Dendritic cell treated with granulocyte-macrophage colony-stimulating factor and Interleukin-4, amounts not matched to agents 40 ng/mL and 50 ng/mL, for 4 days (primary cell): ENCODE results near the gene TNK1.

ENCODE experiments used
- H3K27ac Mint-ChIP-seq: one replicate; pipeline ENCODE4 v1.8.0; 2022; ENCODE audit warnings: mild to moderate bottlenecking, mixed read lengths
- H3K27me3 Mint-ChIP-seq: one replicate; pipeline ENCODE4 v1.8.0; 2022; ENCODE audit warnings: mild to moderate bottlenecking, mixed read lengths
- H3K36me3 Mint-ChIP-seq: one replicate; pipeline ENCODE4 v1.8.0; 2022; ENCODE audit warnings: low read depth, mixed read lengths
- H3K4me1 Mint-ChIP-seq: one replicate; pipeline ENCODE4 v1.8.0; 2022; ENCODE audit warnings: low read depth, mixed read lengths
- H3K4me3 Mint-ChIP-seq: one replicate; pipeline ENCODE4 v1.8.0; 2022; ENCODE audit warnings: mild to moderate bottlenecking, moderate library complexity, mixed read lengths
- H3K9me3 Mint-ChIP-seq: one replicate; pipeline ENCODE4 v1.8.0; 2022; ENCODE audit warnings: mixed read lengths
- intact Hi-C: fragments of 100-400 bp; cut with micrococcal nuclease; formaldehyde crosslinking; loops from one replicate; pipeline ENCODE4 v1.15.0; 2022

TNK1 gene

GRCh38 chr17:7416323-7416722 is 35.4 kb downstream of the TNK1 start:
- intact Hi-C loops = no loop called here
- Mint-ChIP-seq H3K36me3 (no peaks in the 10 kb centered on the region), H3K27me3 (peaks cover 9% of the 10 kb centered on the region), H3K4me3 (no peak overlapping the region), H3K9me3 (no peaks in the 10 kb centered on the region), H3K27ac (no peak overlapping the region), H3K4me1 (no peaks in the 10 kb centered on the region)

- H3K27ac Mint-ChIP-seq = no peak overlapping the region
- no peaks in the 10 kb centered on the region for H3K9me3 Mint-ChIP-seq
- no peaks in the 10 kb centered on the region for H3K4me1 Mint-ChIP-seq
- no peak overlapping the region for H3K4me3 Mint-ChIP-seq
- H3K27me3 Mint-ChIP-seq = peaks cover 8% of the 10 kb centered on the region
- intact Hi-C loops = no loop called here
- no peaks in the 10 kb centered on the region for H3K36me3 Mint-ChIP-seq
These were observed 36.3 kb downstream of the TNK1 start for GRCh38 chr17:7417056-7417655.

- intact Hi-C loops = no loop called here
- H3K9me3 Mint-ChIP-seq = no peaks in the 10 kb centered on the region
- no peaks in the 10 kb centered on the region for H3K36me3 Mint-ChIP-seq
- no peak overlapping the region for H3K4me3 Mint-ChIP-seq
- peaks cover 8% of the 10 kb centered on the region for H3K27me3 Mint-ChIP-seq
- H3K4me1 Mint-ChIP-seq = no peaks in the 10 kb centered on the region
- no peak overlapping the region for H3K27ac Mint-ChIP-seq
These were observed 37.7 kb downstream of the TNK1 start for GRCh38 chr17:7418472-7419152.

- Mint-ChIP-seq H3K4me3 (no peak within 1 kb of the TSS), H3K27me3 (peaks cover 11% of the 10 kb centered on the region), H3K4me1 (no peaks in the 10 kb centered on the region), H3K27ac (no peak within 1 kb of the TSS), H3K9me3 (no peaks in the 10 kb centered on the region), H3K36me3 (no peaks in the 10 kb centered on the region)
- intact Hi-C loops = no loop called here
These were observed 39.1 kb downstream of the TNK1 start, which contains the start of gene SPEM1 for GRCh38 chr17:7419819-7420610. SPEM1 (plus strand) TSS chr17:7420324; CDS start chr17:7420385, 61 bp downstream.

- Mint-ChIP-seq H3K9me3 (no peaks in the 10 kb centered on the region), H3K4me3 (no peak overlapping the region), H3K36me3 (no peaks in the 10 kb centered on the region), H3K4me1 (no peaks in the 10 kb centered on the region), H3K27me3 (peaks cover 13% of the 10 kb centered on the region), H3K27ac (no peak overlapping the region)
- intact Hi-C loops = no loop called here
These were observed 40.3 kb downstream of the TNK1 start for GRCh38 chr17:7421186-7421585.

GRCh38 chr17:7423679-7424078 is 42.8 kb downstream of the TNK1 start:
- intact Hi-C loops = no loop called here
- Mint-ChIP-seq H3K27me3 (peaks cover 8% of the 10 kb centered on the region), H3K36me3 (no peaks in the 10 kb centered on the region), H3K9me3 (no peaks in the 10 kb centered on the region), H3K4me1 (no peaks in the 10 kb centered on the region), H3K27ac (no peak overlapping the region), H3K4me3 (no peak overlapping the region)

- intact Hi-C loops = no loop called here
- Mint-ChIP-seq H3K9me3 (no peaks in the 10 kb centered on the region), H3K36me3 (no peaks in the 10 kb centered on the region), H3K4me1 (no peaks in the 10 kb centered on the region), H3K27ac (no peak within 1 kb of the TSS), H3K4me3 (no peak within 1 kb of the TSS), H3K27me3 (peaks cover 6% of the 10 kb centered on the region)
These were observed 44.4 kb downstream of the TNK1 start, which contains the start of gene SPEM2 for GRCh38 chr17:7425316-7425715. SPEM2 (plus strand) TSS chr17:7425616; CDS start chr17:7425689, 73 bp downstream.

- no peaks in the 10 kb centered on the region for H3K36me3 Mint-ChIP-seq
- peaks cover 6% of the 10 kb centered on the region for H3K27me3 Mint-ChIP-seq
- H3K4me3 Mint-ChIP-seq = no peak overlapping the region
- no peak overlapping the region for H3K27ac Mint-ChIP-seq
- H3K9me3 Mint-ChIP-seq = no peaks in the 10 kb centered on the region
- no peaks in the 10 kb centered on the region for H3K4me1 Mint-ChIP-seq
- intact Hi-C loops = no loop called here
These were observed 44.9 kb downstream of the TNK1 start for GRCh38 chr17:7425756-7426155.

- Mint-ChIP-seq H3K36me3 (no peaks in the 10 kb centered on the region), H3K4me3 (no peak overlapping the region), H3K9me3 (no peaks in the 10 kb centered on the region)
These were observed 45.4 kb downstream of the TNK1 start for GRCh38 chr17:7426203-7426863.

GRCh38 chr17:7426896-7427489 is 46.1 kb downstream of the TNK1 start:
- H3K9me3 Mint-ChIP-seq = no peaks in the 10 kb centered on the region
- intact Hi-C loops = no loop called here
- H3K36me3 Mint-ChIP-seq = no peaks in the 10 kb centered on the region
- H3K27ac Mint-ChIP-seq = no peak overlapping the region
- H3K4me1 Mint-ChIP-seq = no peaks in the 10 kb centered on the region
- no peak overlapping the region for H3K4me3 Mint-ChIP-seq
- peaks cover 6% of the 10 kb centered on the region for H3K27me3 Mint-ChIP-seq

More at GRCh38 chr17:7426203-7426863, 45.4 kb downstream of the TNK1 start:
- Mint-ChIP-seq H3K4me1 (no peaks in the 10 kb centered on the region), H3K27ac (no peak overlapping the region), H3K27me3 (peaks cover 6% of the 10 kb centered on the region)
- intact Hi-C loops = no loop called here

- no peak overlapping the region for H3K27ac Mint-ChIP-seq
- intact Hi-C loops = no loop called here
- H3K36me3 Mint-ChIP-seq = no peaks in the 10 kb centered on the region
- H3K4me3 Mint-ChIP-seq = no peak overlapping the region
- H3K9me3 Mint-ChIP-seq = no peaks in the 10 kb centered on the region
- H3K27me3 Mint-ChIP-seq = peaks cover 6% of the 10 kb centered on the region
- no peaks in the 10 kb centered on the region for H3K4me1 Mint-ChIP-seq
These were observed 46.7 kb downstream of the TNK1 start for GRCh38 chr17:7427549-7427948.

- intact Hi-C loops = no loop called here
- H3K36me3 Mint-ChIP-seq = no peaks in the 10 kb centered on the region
- H3K27ac Mint-ChIP-seq = no peak within 1 kb of the TSS
These were observed 47.7 kb downstream of the TNK1 start, which contains the start of gene SPEM3 for GRCh38 chr17:7428557-7428956. SPEM3 (plus strand) TSS chr17:7428857; CDS start chr17:7428903, 46 bp downstream.

GRCh38 chr17:7429722-7430121 is 48.8 kb downstream of the TNK1 start:
- H3K27me3 Mint-ChIP-seq = peaks cover 6% of the 10 kb centered on the region
- no peak overlapping the region for H3K27ac Mint-ChIP-seq
- H3K36me3 Mint-ChIP-seq = no peaks in the 10 kb centered on the region
- H3K4me3 Mint-ChIP-seq = no peak overlapping the region
- intact Hi-C loops = no loop called here
- H3K4me1 Mint-ChIP-seq = no peaks in the 10 kb centered on the region
- no peaks in the 10 kb centered on the region for H3K9me3 Mint-ChIP-seq

More at GRCh38 chr17:7428557-7428956, 47.7 kb downstream of the TNK1 start, which contains the start of gene SPEM3:
- Mint-ChIP-seq H3K4me3 (no peak within 1 kb of the TSS), H3K9me3 (no peaks in the 10 kb centered on the region), H3K27me3 (peaks cover 6% of the 10 kb centered on the region), H3K4me1 (no peaks in the 10 kb centered on the region)
